ENCODE measurements around the gene DMD. TPM values are rescaled to one million over a fixed set of nuclear protein-coding genes. Genes with fewer than 3 reads are reported as not detected.

Gene DMD
- total RNA-seq, 1 donor from 2014 or later: 143 TPM

- H3K4me1 ChIP-seq: no peaks in the 10 kb centered on the region
- intact Hi-C loops (cut with micrococcal nuclease): no loop called here
- H3K9me3 ChIP-seq (replicated peaks): no peaks in the 10 kb centered on the region
- no peak overlapping the region for H3K4me3 ChIP-seq
- DNase-seq: no peak
- H3K27me3 ChIP-seq (ENCODE audit: low read depth): no peaks in the 10 kb centered on the region
- H3K27ac ChIP-seq (replicated peaks): no peak overlapping the region
- no peaks in the 10 kb centered on the region for H3K36me3 ChIP-seq
- no peak for TF ChIP-seq CTCF (IDR thresholded peaks at IDR 0.05; ENCODE audit: borderline replicate concordance)
Observed at GRCh38 chrX:31807165-31807564, 1404.2 kb downstream of the DMD start.

GRCh38 chrX:31805781-31806180 is 1405.6 kb downstream of the DMD start:
- H3K36me3 ChIP-seq: no peaks in the 10 kb centered on the region
- no peak for DNase-seq
- H3K9me3 ChIP-seq (replicated peaks): no peaks in the 10 kb centered on the region
- H3K4me1 ChIP-seq: no peaks in the 10 kb centered on the region
- no peak for TF ChIP-seq CTCF (IDR thresholded peaks at IDR 0.05; ENCODE audit: borderline replicate concordance)
- no peak overlapping the region for H3K4me3 ChIP-seq
- no peak overlapping the region for H3K27ac ChIP-seq (replicated peaks)
- H3K27me3 ChIP-seq (ENCODE audit: low read depth): no peaks in the 10 kb centered on the region
- intact Hi-C loops (cut with micrococcal nuclease): no loop called here

- no peak for DNase-seq
- no peak overlapping the region for H3K27ac ChIP-seq (replicated peaks)
- no peaks in the 10 kb centered on the region for H3K4me1 ChIP-seq
- no peaks in the 10 kb centered on the region for H3K27me3 ChIP-seq (ENCODE audit: low read depth)
- no peak overlapping the region for H3K4me3 ChIP-seq
- no peak for TF ChIP-seq CTCF (IDR thresholded peaks at IDR 0.05; ENCODE audit: borderline replicate concordance)
- intact Hi-C loops (cut with micrococcal nuclease): no loop called here
- no peaks in the 10 kb centered on the region for H3K9me3 ChIP-seq (replicated peaks)
- no peaks in the 10 kb centered on the region for H3K36me3 ChIP-seq
Observed at GRCh38 chrX:31800219-31800618, 1411.1 kb downstream of the DMD start.

GRCh38 chrX:31796624-31797023 is 1414.7 kb downstream of the DMD start:
- Histone ChIP-seq H3K4me1 (no peaks in the 10 kb centered on the region), H3K9me3 (replicated peaks) (no peaks in the 10 kb centered on the region), H3K36me3 (no peaks in the 10 kb centered on the region), H3K4me3 (no peak overlapping the region), H3K27ac (replicated peaks) (no peak overlapping the region), H3K27me3 (ENCODE audit: low read depth) (no peaks in the 10 kb centered on the region)
- no peak for TF ChIP-seq CTCF (IDR thresholded peaks at IDR 0.05; ENCODE audit: borderline replicate concordance)
- DNase-seq: no peak
- intact Hi-C loops (cut with micrococcal nuclease): no loop called here

- Histone ChIP-seq H3K4me3 (no peak overlapping the region), H3K27ac (replicated peaks) (no peak overlapping the region), H3K9me3 (replicated peaks) (no peaks in the 10 kb centered on the region), H3K36me3 (no peaks in the 10 kb centered on the region), H3K27me3 (ENCODE audit: low read depth) (no peaks in the 10 kb centered on the region), H3K4me1 (no peaks in the 10 kb centered on the region)
- TF ChIP-seq CTCF (IDR thresholded peaks at IDR 0.05; ENCODE audit: borderline replicate concordance): no peak
- DNase-seq: no peak
- intact Hi-C loops (cut with micrococcal nuclease): no loop called here
Observed at GRCh38 chrX:31747411-31747810, 1463.9 kb downstream of the DMD start.

GRCh38 chrX:31743004-31743403 is 1468.3 kb downstream of the DMD start:
- TF ChIP-seq CTCF (IDR thresholded peaks at IDR 0.05; ENCODE audit: borderline replicate concordance): no peak
- Histone ChIP-seq H3K4me3 (no peak overlapping the region), H3K4me1 (no peaks in the 10 kb centered on the region), H3K27me3 (ENCODE audit: low read depth) (no peaks in the 10 kb centered on the region), H3K36me3 (no peaks in the 10 kb centered on the region), H3K9me3 (replicated peaks) (no peaks in the 10 kb centered on the region), H3K27ac (replicated peaks) (no peak overlapping the region)
- no peak for DNase-seq
- intact Hi-C loops (cut with micrococcal nuclease): no loop called here
